ENCODE results near the gene AKTIP. TPM values are rescaled to one million over a fixed set of nuclear protein-coding genes. Genes with fewer than 3 reads are reported as not detected.

Gene AKTIP
- polyA plus RNA-seq, 1 donor from 2014 or later, result 68.6 TPM

DNA sequence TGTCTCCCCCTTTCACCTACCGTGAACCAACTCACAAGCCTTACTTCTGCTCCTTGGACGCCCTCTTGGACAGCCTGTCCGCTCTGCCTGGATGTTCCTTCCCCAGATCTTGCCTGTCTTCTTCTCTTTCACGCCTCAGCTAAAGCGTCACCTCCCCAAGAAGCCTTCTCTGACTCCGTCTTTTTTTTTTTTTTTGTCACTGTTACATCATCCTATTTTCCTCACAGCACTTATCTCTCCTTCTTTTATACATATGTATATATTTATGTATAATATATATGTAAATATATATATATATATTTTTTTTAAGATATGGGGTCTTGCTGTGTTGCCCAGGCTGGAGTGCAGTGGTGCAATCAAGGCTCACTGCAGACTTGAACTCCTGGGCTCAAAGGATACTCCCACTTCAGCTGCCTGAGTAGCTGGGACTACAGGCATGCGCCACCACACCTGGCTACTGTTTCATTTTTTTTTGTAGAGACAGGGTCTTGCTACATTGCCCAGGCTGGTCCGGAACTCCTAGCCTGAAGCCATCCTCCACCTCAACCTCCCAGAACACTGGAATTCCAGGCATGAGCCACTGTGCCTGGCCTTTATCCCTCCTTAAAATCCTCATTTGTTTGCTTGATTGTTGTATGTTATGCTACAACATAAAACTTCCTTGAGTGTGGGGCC, 16.5 kb upstream of the AKTIP start:
- no peaks in the 10 kb centered on the region for H3K79me2 ChIP-seq (replicated peaks; ENCODE audit: insufficient read depth, low read length)
- no peak overlapping the region for H2AFZ ChIP-seq (ENCODE audit: low read depth, low read length)
- no peak overlapping the region for H3K4me3 ChIP-seq (ENCODE audit: low read length)
- no peaks in the 10 kb centered on the region for H3K27me3 ChIP-seq (ENCODE audit: insufficient read depth, low read depth, low read length)
- no peaks in the 10 kb centered on the region for H3K9me2 ChIP-seq (ENCODE audit: insufficient read depth, low read length)
- no peaks in the 10 kb centered on the region for H3F3A ChIP-seq (ENCODE audit: insufficient read depth, low read length, poor library complexity, severe bottlenecking)
- no peak overlapping the region for H3K4me2 ChIP-seq (ENCODE audit: low read length)
- H3K27ac ChIP-seq (ENCODE audit: low read length), result no peak overlapping the region
- no peaks in the 10 kb centered on the region for H3K36me3 ChIP-seq (ENCODE audit: insufficient read depth, low read length)
- no peak overlapping the region for H3K9ac ChIP-seq (ENCODE audit: low read length)
- no peaks in the 10 kb centered on the region for H3K9me3 ChIP-seq (ENCODE audit: low read length)
- no peaks in the 10 kb centered on the region for H4K20me1 ChIP-seq (ENCODE audit: insufficient read depth)
- no peak for TF ChIP-seq TAF1 (IDR thresholded peaks at IDR 0.05; ENCODE audit: low read depth)
- no peak for TF ChIP-seq MXI1 (conservative IDR thresholded peaks at IDR 0.05; ENCODE audit: poor library complexity, severe bottlenecking)
- TF ChIP-seq, protein P1, sequence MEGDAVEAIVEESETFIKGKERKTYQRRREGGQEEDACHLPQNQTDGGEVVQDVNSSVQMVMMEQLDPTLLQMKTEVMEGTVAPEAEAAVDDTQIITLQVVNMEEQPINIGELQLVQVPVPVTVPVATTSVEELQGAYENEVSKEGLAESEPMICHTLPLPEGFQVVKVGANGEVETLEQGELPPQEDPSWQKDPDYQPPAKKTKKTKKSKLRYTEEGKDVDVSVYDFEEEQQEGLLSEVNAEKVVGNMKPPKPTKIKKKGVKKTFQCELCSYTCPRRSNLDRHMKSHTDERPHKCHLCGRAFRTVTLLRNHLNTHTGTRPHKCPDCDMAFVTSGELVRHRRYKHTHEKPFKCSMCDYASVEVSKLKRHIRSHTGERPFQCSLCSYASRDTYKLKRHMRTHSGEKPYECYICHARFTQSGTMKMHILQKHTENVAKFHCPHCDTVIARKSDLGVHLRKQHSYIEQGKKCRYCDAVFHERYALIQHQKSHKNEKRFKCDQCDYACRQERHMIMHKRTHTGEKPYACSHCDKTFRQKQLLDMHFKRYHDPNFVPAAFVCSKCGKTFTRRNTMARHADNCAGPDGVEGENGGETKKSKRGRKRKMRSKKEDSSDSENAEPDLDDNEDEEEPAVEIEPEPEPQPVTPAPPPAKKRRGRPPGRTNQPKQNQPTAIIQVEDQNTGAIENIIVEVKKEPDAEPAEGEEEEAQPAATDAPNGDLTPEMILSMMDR (IDR thresholded peaks at IDR 0.05; ENCODE audit: poor library complexity, severe bottlenecking), result no peak
- TF ChIP-seq, protein P2, sequence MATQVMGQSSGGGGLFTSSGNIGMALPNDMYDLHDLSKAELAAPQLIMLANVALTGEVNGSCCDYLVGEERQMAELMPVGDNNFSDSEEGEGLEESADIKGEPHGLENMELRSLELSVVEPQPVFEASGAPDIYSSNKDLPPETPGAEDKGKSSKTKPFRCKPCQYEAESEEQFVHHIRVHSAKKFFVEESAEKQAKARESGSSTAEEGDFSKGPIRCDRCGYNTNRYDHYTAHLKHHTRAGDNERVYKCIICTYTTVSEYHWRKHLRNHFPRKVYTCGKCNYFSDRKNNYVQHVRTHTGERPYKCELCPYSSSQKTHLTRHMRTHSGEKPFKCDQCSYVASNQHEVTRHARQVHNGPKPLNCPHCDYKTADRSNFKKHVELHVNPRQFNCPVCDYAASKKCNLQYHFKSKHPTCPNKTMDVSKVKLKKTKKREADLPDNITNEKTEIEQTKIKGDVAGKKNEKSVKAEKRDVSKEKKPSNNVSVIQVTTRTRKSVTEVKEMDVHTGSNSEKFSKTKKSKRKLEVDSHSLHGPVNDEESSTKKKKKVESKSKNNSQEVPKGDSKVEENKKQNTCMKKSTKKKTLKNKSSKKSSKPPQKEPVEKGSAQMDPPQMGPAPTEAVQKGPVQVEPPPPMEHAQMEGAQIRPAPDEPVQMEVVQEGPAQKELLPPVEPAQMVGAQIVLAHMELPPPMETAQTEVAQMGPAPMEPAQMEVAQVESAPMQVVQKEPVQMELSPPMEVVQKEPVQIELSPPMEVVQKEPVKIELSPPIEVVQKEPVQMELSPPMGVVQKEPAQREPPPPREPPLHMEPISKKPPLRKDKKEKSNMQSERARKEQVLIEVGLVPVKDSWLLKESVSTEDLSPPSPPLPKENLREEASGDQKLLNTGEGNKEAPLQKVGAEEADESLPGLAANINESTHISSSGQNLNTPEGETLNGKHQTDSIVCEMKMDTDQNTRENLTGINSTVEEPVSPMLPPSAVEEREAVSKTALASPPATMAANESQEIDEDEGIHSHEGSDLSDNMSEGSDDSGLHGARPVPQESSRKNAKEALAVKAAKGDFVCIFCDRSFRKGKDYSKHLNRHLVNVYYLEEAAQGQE (IDR thresholded peaks at IDR 0.05; ENCODE audit: borderline replicate concordance), result no peak
- no peak for TF ChIP-seq POLR2AphosphoS5 (IDR thresholded peaks at IDR 0.05)
- TF ChIP-seq RAD21 (conservative IDR thresholded peaks at IDR 0.05), result no peak
- no peak for TF ChIP-seq SMC3 (conservative IDR thresholded peaks at IDR 0.05; ENCODE audit: poor library complexity)
- no peak for TF ChIP-seq EZH2 (IDR thresholded peaks at IDR 0.05; ENCODE audit: borderline replicate concordance, insufficient read depth, low read length, poor library complexity, severe bottlenecking)
- no peak for TF ChIP-seq EP300 (conservative IDR thresholded peaks at IDR 0.05; ENCODE audit: poor library complexity, severe bottlenecking)

DNA sequence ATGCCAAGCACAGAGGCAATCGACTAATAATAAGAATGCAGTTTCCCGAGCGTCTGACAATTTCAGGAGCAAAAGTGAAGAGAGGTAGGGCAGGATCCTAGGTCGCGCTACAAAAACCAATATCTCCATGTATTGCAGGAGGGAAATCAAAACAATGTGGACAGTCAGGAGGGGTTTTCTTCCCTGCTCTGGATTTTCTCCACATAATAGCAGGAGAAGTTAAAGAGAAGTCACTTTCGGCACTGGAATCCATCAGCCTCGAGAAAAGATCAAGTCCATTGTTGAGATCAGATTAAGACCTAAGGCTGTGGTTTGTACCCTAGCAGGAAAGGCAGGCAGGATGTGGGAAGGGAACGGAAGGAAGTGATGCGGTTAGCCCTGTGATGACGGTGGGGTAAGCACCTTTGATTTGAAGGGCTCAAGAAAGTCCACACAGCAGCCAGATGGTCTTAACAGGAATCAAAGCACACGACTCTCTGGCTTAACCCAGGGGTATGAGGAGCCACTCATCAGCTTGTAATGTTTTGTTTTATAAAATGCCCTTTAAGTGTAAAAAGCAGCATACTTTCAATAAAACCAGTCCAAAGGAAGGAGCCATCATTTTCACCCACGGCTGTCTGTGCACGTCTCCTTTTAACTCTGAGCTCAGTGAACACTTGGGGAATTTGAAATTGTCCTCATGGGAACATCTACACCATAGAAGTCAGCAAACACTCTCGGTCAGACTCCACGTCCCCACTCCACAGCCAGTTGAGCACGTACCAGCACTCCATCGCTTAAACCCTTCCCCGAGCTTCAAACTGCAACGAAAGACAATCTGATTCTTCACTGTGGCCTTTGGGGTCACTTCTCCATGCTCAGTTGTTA, 15.8 kb upstream of the AKTIP start:
- no peak overlapping the region for H3K4me3 ChIP-seq (ENCODE audit: low read length)
- no peaks in the 10 kb centered on the region for H3K9me3 ChIP-seq (ENCODE audit: low read length)
- no peak overlapping the region for H3K4me2 ChIP-seq (ENCODE audit: low read length)
- no peak overlapping the region for H3K27ac ChIP-seq (ENCODE audit: low read length)
- H4K20me1 ChIP-seq (ENCODE audit: insufficient read depth), result no peaks in the 10 kb centered on the region
- H3K36me3 ChIP-seq (ENCODE audit: insufficient read depth, low read length), result no peaks in the 10 kb centered on the region
- H3K27me3 ChIP-seq (ENCODE audit: insufficient read depth, low read depth, low read length), result no peaks in the 10 kb centered on the region
- H3K79me2 ChIP-seq (replicated peaks; ENCODE audit: insufficient read depth, low read length), result no peaks in the 10 kb centered on the region
- no peaks in the 10 kb centered on the region for H3F3A ChIP-seq (ENCODE audit: insufficient read depth, low read length, poor library complexity, severe bottlenecking)
- TF ChIP-seq EP300 (conservative IDR thresholded peaks at IDR 0.05; ENCODE audit: poor library complexity, severe bottlenecking) (no peak), SMC3 (conservative IDR thresholded peaks at IDR 0.05; ENCODE audit: poor library complexity) (no peak), EZH2 (IDR thresholded peaks at IDR 0.05; ENCODE audit: borderline replicate concordance, insufficient read depth, low read length, poor library complexity, severe bottlenecking) (no peak), POLR2AphosphoS5 (IDR thresholded peaks at IDR 0.05) (no peak), TAF1 (IDR thresholded peaks at IDR 0.05; ENCODE audit: low read depth) (no peak), MXI1 (conservative IDR thresholded peaks at IDR 0.05; ENCODE audit: poor library complexity, severe bottlenecking) (no peak), RAD21 (conservative IDR thresholded peaks at IDR 0.05) (no peak)
- TF ChIP-seq, protein P1 (IDR thresholded peaks at IDR 0.05; ENCODE audit: poor library complexity, severe bottlenecking), result no peak
- TF ChIP-seq, protein P2 (IDR thresholded peaks at IDR 0.05; ENCODE audit: borderline replicate concordance), result no peak
- no peak overlapping the region for H3K9ac ChIP-seq (ENCODE audit: low read length)
- no peaks in the 10 kb centered on the region for H3K9me2 ChIP-seq (ENCODE audit: insufficient read depth, low read length)
- H2AFZ ChIP-seq (ENCODE audit: low read depth, low read length), result no peak overlapping the region

All from neural cell (in vitro differentiated cells).